ENCODE measurements around the gene ZNF184. TPM values are rescaled to one million over a fixed set of nuclear protein-coding genes. Genes with fewer than 3 reads are reported as not detected.

The ZNF184 gene
- total and polyA plus RNA-seq, 2 of the 4 experiments (the other 2 are of a cell fraction), result 2.8 to 8.1 TPM

GRCh38 chr6:27517238-27517637 lies 44.3 kb upstream of the ZNF184 start (continued):
- TF ChIP-seq CTCF (conservative IDR thresholded peaks at IDR 0.05; ENCODE audit: low read depth, low read length), result no peak
- TF ChIP-seq NFE2L2 (IDR thresholded peaks at IDR 0.05; ENCODE audit: low read depth, low read length), result no peak
- TF ChIP-seq POLR2A (IDR thresholded peaks at IDR 0.05; ENCODE audit: low read depth, low read length), result no peak

GRCh38 chr6:27514906-27515495 lies 42.1 kb upstream of the ZNF184 start:
- ChIA-PET CTCF (no interaction called here), POLR2A (ENCODE audit: unreplicated experiment) (no interaction called here)
- intact Hi-C loops (cut with micrococcal nuclease) (loop anchor here (5.0 kb wide), 1 partner anchor 282 kb away; no protein-coding TSS in a partner anchor), in situ Hi-C loops (cut with MboI; ENCODE audit: low sequenced_read_pairs) (loop anchor here (5.0 kb wide), 1 partner anchor 237 kb away; no protein-coding TSS in a partner anchor), dilution Hi-C loops (cut with HindIII; ENCODE audit: low sequenced_read_pairs, unreplicated experiment) (no loop called here)
- H2BK20ac ChIP-seq (ENCODE audit: low read depth, low read length), result no peak overlapping the region
- no peak overlapping the region for H2BK15ac ChIP-seq (ENCODE audit: low read depth, low read length)
- DNase-seq, result no peak
- 6% methylated on average over 10 of the region's 28 CpGs; no CpG with 5 or more reads in 1 of the 2 experiments for WGBS, 2 experiments (ENCODE audit: extremely low coverage in 2 of 2, insufficient read length in 1 of 2)
- no peak overlapping the region for H2BK120ac ChIP-seq (ENCODE audit: low read depth, low read length)
- no peaks in the 10 kb centered on the region for H3K79me1 ChIP-seq (ENCODE audit: low read depth in 1 of 2, low read length in 2 of 2)
- H3K9ac ChIP-seq (ENCODE audit: low read depth, low read length), result no peak overlapping the region
- no peak overlapping the region for H3K4ac ChIP-seq (ENCODE audit: low read depth, low read length)
- no peak overlapping the region for H4K5ac ChIP-seq (ENCODE audit: low read depth, low read length)
- H2AK5ac ChIP-seq (ENCODE audit: low read depth, low read length), result no peak overlapping the region
- H3K18ac ChIP-seq (ENCODE audit: low read depth, low read length), result no peak overlapping the region
- no peaks in the 10 kb centered on the region for H3K9me1 ChIP-seq (ENCODE audit: insufficient read depth, low read length)
- H3K14ac ChIP-seq (replicated peaks; ENCODE audit: low read depth, low read length), result no peak overlapping the region
- H3K27me3 ChIP-seq (ENCODE audit: control insufficient read depth, insufficient read depth, low read length), result peaks cover 8% of the 10 kb centered on the region
- no peak for ATAC-seq (ENCODE audit: low read depth)
- no peaks in the 10 kb centered on the region for H4K20me1 ChIP-seq (ENCODE audit: insufficient read depth, low read length)
- BruUV-seq (replicated peaks), result no TSS peak
- H4K91ac ChIP-seq (ENCODE audit: insufficient read depth, low read depth, low read length), result no peak overlapping the region
- peaks cover 2% of the 10 kb centered on the region; the same call in 1 of the 2 replicates for H3K4me1 ChIP-seq (ENCODE audit: control insufficient read depth, insufficient read depth, low read length)
- H2AFZ ChIP-seq (replicated peaks; ENCODE audit: low read length, poor library complexity), result peak overlapping the region; percentile 76
- H3K4me3 ChIP-seq (ENCODE audit: insufficient read depth, low read depth, low read length), result peak overlapping the region; percentile 31
- no peak overlapping the region for H3K23ac ChIP-seq (ENCODE audit: low read depth, low read length)
- no peak overlapping the region for H3K56ac ChIP-seq (ENCODE audit: extremely low read depth, insufficient read depth, low read length)
- no peak overlapping the region for H2AK9ac ChIP-seq (replicated peaks; ENCODE audit: low read depth, low read length, poor library complexity)
- no peak overlapping the region for H2BK5ac ChIP-seq (ENCODE audit: low read depth, low read length, poor library complexity, severe bottlenecking)
- peak overlapping the region; percentile 75 for H3K4me2 ChIP-seq (ENCODE audit: low read depth, low read length)
- no peak overlapping the region for H4K8ac ChIP-seq (ENCODE audit: low read depth in 2 of 2, low read length in 2 of 2)
- H3K36me3 ChIP-seq (ENCODE audit: control insufficient read depth, insufficient read depth, low read length), result no peaks in the 10 kb centered on the region
- no peak overlapping the region for H3K27ac ChIP-seq (ENCODE audit: insufficient read depth, low read length)
- no peaks in the 10 kb centered on the region for H3K9me3 ChIP-seq (ENCODE audit: control insufficient read depth, insufficient read depth, low read length)
- TF ChIP-seq FOS (IDR thresholded peaks at IDR 0.05; ENCODE audit: low read depth, low read length) (no peak), MXI1 (IDR thresholded peaks at IDR 0.05; ENCODE audit: borderline replicate concordance, low read depth, low read length) (no peak), MAFK (IDR thresholded peaks at IDR 0.05; ENCODE audit: low read depth, low read length) (no peak), SMC3 (IDR thresholded peaks at IDR 0.05; ENCODE audit: low read depth, low read length) (no peak), MAZ (IDR thresholded peaks at IDR 0.05; ENCODE audit: borderline replicate concordance, low read depth, low read length) (no peak), NFE2L2 (IDR thresholded peaks at IDR 0.05; ENCODE audit: low read depth, low read length) (no peak), RAD21 (IDR thresholded peaks at IDR 0.05; ENCODE audit: low read length) (no peak), BHLHE40 (IDR thresholded peaks at IDR 0.05; ENCODE audit: low read depth, low read length) (no peak), USF2 (IDR thresholded peaks at IDR 0.05; ENCODE audit: low read depth, low read length) (no peak), CHD1 (IDR thresholded peaks at IDR 0.05; ENCODE audit: low read depth, low read length) (no peak)
- TF ChIP-seq, protein P1, sequence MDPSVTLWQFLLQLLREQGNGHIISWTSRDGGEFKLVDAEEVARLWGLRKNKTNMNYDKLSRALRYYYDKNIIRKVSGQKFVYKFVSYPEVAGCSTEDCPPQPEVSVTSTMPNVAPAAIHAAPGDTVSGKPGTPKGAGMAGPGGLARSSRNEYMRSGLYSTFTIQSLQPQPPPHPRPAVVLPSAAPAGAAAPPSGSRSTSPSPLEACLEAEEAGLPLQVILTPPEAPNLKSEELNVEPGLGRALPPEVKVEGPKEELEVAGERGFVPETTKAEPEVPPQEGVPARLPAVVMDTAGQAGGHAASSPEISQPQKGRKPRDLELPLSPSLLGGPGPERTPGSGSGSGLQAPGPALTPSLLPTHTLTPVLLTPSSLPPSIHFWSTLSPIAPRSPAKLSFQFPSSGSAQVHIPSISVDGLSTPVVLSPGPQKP (IDR thresholded peaks at IDR 0.05; ENCODE audit: borderline replicate concordance, low read depth, low read length), result no peak

All from IMR-90 (cell line).